GM23338 (cell line): ENCODE measurements around the gene CALY. TPM values are rescaled to one million over a fixed set of nuclear protein-coding genes. Genes with fewer than 3 reads are reported as not detected.

Experiments used
- CREB1 ChIP-seq: fragments of 250-450 bp; sonication (Bioruptor Pico); IDR thresholded peaks from 2 replicates; pipeline ENCODE4 v1.5.0; 2020; ENCODE audit warnings: low read depth, mild to moderate bottlenecking, moderate library complexity
- ETS1 ChIP-seq: IDR thresholded peaks from 2 replicates; pipeline ENCODE4 v1.6.1; 2016; ENCODE audit warnings: antibody characterized with exemption
- EZH2 ChIP-seq: fragments of 200-600 bp; sonication (generic); IDR thresholded peaks from one replicate; pipeline ENCODE4 v1.8.0; 2017; ENCODE audit warnings: antibody characterized with exemption, mild to moderate bottlenecking, low read depth; ENCODE audit not compliant: unreplicated experiment
- JUNB ChIP-seq: IDR thresholded peaks from one replicate; pipeline ENCODE4 v1.6.1; 2016; ENCODE audit warnings: antibody characterized with exemption; ENCODE audit not compliant: unreplicated experiment
- NANOG ChIP-seq: IDR thresholded peaks from 2 replicates; pipeline ENCODE4 v1.6.1; 2016; ENCODE audit warnings: antibody characterized with exemption, borderline replicate concordance
- REST ChIP-seq: IDR thresholded peaks from one replicate; pipeline ENCODE4 v1.6.1; 2018; ENCODE audit warnings: antibody characterized with exemption; ENCODE audit not compliant: unreplicated experiment
- polyA plus RNA-seq: library from polyadenylated mRNA; unstranded; fragments of >200 nt; fragmentation: Nextera tagmentation; extraction: Ambion mirVana; gene quantifications from 2 replicates; pipeline ENCODE4 v1.2.1, GENCODE V29; 2016
- total RNA-seq: library from RNA; depleted of rRNA; stranded (reverse); fragments of >200 nt; shearing (Covaris generic); gene quantifications from 2 replicates; pipeline ENCODE4 v1.2.3, GENCODE V29; 2014
- TF ChIP-seq, protein P1 (sequence below): fragments of 250-450 bp; sonication (Bioruptor Pico); IDR thresholded peaks from 2 replicates; pipeline ENCODE4 v1.5.0; 2020; ENCODE audit warnings: mild to moderate bottlenecking, moderate library complexity
- TF ChIP-seq, protein P2 (sequence below), 2 experiments: fragments of 200-600 bp in 1 of 2; sonication (generic) in 1 of 2; conservative IDR thresholded peaks; 2 replicates each; pipeline versions ENCODE4 v1.5.1 to v1.6.1; 2016 to 2017; ENCODE audit warnings: antibody characterized with exemption in 2 of 2, low read depth in 2 of 2, mild to moderate bottlenecking in 2 of 2, moderate library complexity in 1 of 2

CALY gene
- total and polyA plus RNA-seq, 2 experiments from 2014 or later = 1.0 to 8.0 TPM

DNA sequence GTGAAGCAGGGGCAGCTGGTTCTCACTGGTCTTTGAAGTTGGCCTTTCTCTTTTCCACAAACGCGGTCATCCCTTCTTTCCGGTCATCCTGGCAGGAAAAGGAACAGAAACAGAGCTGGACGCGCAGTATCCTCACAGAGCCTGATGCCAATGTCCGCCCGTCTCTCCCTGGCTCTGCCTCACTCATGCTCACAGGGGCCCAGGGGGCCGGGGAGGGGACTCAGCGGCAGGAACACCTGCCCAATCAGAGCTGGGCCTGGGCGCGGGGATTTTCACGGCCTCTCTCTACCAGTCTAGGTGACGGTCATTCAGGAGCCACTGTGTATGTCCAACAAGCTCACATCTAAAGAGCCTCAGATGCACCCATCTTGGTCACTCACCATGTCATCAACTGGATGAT, 26.1 kb upstream of the CALY start (continued):
- TF ChIP-seq, protein P1, sequence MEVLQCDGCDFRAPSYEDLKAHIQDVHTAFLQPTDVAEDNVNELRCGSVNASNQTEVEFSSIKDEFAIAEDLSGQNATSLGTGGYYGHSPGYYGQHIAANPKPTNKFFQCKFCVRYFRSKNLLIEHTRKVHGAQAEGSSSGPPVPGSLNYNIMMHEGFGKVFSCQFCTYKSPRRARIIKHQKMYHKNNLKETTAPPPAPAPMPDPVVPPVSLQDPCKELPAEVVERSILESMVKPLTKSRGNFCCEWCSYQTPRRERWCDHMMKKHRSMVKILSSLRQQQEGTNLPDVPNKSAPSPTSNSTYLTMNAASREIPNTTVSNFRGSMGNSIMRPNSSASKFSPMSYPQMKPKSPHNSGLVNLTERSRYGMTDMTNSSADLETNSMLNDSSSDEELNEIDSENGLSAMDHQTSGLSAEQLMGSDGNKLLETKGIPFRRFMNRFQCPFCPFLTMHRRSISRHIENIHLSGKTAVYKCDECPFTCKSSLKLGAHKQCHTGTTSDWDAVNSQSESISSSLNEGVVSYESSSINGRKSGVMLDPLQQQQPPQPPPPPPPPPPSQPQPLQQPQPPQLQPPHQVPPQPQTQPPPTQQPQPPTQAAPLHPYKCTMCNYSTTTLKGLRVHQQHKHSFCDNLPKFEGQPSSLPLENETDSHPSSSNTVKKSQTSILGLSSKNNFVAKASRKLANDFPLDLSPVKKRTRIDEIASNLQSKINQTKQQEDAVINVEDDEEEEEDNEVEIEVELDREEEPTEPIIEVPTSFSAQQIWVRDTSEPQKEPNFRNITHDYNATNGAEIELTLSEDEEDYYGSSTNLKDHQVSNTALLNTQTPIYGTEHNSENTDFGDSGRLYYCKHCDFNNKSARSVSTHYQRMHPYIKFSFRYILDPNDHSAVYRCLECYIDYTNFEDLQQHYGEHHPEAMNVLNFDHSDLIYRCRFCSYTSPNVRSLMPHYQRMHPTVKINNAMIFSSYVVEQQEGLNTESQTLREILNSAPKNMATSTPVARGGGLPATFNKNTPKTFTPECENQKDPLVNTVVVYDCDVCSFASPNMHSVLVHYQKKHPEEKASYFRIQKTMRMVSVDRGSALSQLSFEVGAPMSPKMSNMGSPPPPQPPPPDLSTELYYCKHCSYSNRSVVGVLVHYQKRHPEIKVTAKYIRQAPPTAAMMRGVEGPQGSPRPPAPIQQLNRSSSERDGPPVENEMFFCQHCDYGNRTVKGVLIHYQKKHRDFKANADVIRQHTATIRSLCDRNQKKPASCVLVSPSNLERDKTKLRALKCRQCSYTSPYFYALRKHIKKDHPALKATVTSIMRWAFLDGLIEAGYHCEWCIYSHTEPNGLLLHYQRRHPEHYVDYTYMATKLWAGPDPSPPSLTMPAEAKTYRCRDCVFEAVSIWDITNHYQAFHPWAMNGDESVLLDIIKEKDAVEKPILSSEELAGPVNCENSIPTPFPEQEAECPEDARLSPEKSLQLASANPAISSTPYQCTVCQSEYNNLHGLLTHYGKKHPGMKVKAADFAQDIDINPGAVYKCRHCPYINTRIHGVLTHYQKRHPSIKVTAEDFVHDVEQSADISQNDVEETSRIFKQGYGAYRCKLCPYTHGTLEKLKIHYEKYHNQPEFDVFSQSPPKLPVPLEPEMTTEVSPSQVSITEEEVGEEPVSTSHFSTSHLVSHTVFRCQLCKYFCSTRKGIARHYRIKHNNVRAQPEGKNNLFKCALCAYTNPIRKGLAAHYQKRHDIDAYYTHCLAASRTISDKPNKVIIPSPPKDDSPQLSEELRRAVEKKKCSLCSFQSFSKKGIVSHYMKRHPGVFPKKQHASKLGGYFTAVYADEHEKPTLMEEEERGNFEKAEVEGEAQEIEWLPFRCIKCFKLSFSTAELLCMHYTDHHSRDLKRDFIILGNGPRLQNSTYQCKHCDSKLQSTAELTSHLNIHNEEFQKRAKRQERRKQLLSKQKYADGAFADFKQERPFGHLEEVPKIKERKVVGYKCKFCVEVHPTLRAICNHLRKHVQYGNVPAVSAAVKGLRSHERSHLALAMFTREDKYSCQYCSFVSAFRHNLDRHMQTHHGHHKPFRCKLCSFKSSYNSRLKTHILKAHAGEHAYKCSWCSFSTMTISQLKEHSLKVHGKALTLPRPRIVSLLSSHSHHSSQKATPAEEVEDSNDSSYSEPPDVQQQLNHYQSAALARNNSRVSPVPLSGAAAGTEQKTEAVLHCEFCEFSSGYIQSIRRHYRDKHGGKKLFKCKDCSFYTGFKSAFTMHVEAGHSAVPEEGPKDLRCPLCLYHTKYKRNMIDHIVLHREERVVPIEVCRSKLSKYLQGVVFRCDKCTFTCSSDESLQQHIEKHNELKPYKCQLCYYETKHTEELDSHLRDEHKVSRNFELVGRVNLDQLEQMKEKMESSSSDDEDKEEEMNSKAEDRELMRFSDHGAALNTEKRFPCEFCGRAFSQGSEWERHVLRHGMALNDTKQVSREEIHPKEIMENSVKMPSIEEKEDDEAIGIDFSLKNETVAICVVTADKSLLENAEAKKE = no peak
- no peak for TF ChIP-seq JUNB
- TF ChIP-seq ETS1 = no peak
- TF ChIP-seq EZH2 = no peak
- TF ChIP-seq CREB1 (CRISPR knock-in tag) = no peak
- no peak for TF ChIP-seq REST
- TF ChIP-seq, protein P2, sequence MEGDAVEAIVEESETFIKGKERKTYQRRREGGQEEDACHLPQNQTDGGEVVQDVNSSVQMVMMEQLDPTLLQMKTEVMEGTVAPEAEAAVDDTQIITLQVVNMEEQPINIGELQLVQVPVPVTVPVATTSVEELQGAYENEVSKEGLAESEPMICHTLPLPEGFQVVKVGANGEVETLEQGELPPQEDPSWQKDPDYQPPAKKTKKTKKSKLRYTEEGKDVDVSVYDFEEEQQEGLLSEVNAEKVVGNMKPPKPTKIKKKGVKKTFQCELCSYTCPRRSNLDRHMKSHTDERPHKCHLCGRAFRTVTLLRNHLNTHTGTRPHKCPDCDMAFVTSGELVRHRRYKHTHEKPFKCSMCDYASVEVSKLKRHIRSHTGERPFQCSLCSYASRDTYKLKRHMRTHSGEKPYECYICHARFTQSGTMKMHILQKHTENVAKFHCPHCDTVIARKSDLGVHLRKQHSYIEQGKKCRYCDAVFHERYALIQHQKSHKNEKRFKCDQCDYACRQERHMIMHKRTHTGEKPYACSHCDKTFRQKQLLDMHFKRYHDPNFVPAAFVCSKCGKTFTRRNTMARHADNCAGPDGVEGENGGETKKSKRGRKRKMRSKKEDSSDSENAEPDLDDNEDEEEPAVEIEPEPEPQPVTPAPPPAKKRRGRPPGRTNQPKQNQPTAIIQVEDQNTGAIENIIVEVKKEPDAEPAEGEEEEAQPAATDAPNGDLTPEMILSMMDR (conservative IDR thresholded peaks at IDR 0.05; ENCODE audit: low read depth in 2 of 2) = no peak
- TF ChIP-seq NANOG = no peak
